ENCODE measurements around the gene INSRR.

INSRR gene

DNA sequence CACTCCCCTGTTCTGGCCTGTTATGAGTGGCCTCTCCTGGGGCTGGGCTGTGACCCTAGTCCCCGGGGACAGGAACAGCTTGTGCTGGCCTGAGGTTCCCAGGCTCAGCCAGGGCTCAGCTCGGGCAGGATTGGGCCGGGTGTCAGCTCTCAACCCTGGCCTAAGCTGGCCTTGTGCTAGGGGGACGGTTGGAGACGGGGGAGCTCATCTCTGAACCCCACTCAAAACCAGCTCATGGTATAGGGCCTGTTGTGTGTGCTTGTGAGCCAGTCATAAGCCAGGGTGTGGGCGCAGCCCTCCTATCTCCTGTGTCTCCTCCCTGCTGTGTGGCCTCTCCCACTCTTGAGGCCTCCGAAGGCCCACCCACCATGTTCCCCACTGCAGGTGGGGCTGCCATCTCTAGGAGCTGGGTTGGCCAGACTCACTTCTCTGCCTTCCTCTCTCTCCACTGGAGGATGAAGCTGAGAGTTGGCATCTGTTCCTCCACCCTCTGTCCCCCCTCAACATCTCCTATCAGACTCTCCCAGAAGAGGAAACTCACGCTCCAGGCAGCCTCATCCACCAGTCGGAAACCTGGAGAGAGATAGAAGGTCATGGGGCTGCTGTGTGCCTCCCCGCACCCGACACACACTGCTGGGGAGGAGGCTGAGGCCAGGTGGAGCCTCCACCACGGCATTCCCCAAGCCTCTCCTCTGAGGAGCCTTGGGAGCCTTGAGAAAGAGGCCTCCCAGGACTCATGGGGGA lies 36.0 kb upstream of the INSRR start:
- no peak for DNase-seq (ENCODE audit: extremely low read depth in 1 of 2, low read depth in 1 of 2)

DNA sequence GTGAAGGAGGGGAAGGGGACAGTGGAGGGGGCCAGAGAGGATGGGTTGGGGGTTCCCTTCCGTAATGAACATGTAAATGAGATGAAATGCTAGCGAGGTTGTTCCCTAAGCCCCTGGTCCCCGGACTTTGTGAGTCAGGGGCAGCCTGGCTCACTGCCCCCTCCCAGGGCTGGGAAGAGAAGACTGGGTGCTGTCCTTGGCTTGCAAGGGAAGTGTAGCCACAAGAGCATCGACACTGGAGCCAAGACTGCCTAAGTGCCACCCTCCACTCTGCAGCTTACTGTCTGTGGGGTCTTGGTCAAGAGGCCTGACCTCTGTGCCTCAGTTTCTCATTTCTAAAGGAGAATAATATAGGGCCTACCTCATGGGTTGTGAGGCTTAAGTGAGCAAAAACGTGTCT lies 35.1 kb upstream of the INSRR start:
- no peak for DNase-seq (ENCODE audit: extremely low read depth in 1 of 2, low read depth in 1 of 2)

DNA sequence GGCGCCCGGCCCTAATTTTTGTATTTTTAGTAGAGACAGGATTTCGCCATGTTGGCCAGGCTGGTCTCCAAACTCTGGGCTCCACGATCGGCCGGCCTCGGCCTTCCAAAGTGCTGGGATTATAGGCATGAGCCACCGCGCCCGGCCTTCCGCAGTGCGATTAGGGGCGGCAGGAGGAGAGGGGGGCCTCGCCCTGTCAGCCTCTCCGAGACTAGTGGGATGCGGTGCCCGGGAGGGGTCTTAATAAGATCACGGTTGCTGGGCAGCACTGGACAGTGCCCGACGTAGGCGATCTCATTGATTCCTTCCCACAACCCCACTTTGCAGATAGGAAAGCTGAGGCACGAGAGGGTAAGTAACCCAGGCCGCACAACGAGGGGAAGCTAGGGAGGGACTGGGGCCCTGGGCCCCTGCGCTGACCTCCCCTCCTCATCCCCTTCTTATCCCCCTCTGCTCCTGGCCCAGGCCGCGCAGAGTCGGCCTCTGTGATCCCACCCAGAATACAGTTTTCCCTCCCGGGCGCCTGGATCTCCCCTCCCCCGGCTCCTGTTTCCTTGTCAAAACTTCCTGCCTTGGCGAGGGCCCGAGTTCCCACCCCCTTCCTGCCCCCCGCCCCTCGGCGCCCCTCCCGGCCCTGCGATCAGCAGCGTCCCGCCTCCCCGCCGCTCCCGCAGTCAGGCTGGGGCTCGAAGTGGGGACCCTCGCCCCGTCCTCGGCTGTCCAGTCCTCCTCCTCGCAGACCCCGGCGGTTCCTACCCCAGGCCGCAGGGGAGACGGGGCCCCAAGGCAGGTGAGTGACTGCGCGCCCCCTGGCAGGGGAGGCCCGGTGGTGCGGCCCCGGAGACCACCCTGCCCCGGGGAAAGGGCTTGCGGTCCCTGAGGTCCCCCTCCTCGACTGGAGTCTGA lies 34.4 kb upstream of the INSRR start, which contains the start of gene PEAR1:
PEAR1 (plus strand) TSS at position 671 of the 906 bp plus-strand sequence. CDS start 10,209 bp downstream, outside the sequence.
- DNase-seq (ENCODE audit: extremely low read depth in 1 of 2, low read depth in 1 of 2): no peak

DNA sequence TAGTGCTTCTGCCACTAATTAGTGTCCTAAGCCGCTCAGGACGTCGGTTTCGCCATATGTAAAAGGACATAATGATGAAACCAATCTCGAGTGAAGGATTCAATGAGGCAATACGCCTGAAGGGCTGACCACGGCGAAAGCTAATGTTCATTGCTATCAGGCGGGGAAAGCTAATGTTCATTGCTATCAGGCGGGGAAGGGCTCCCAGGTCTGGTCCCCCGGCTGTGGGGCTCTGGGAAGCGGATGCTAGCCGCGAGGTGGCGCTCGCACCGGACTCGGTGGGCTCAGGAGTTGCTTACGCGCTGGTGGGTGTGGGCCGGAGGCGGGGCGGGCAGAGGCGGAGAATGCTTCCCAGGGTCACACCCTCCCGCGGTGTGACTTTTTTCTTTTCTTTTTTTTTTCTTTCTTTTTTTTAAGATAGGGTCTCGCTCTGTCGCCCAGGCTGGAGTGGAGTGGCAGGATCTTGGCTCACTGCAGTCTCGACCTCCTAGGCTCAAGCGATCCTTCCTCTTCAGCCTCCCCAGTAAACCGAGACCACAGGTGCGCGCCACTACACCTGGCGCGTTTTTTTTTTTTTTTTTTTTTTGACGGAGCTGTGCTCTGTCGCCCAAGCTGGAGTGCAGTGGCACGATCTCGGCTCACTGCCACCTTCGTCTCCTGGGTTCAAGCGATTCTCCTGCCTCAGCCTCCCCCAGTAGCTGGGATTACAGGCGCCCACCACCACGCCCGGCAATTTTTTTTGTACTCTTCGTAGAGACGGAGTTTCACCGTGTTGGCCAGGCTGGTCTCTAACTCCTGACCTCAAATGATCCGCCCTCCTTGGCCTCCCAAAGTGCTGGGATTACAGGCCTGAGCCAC lies 33.5 kb upstream of the INSRR start:
- peak; percentile 68 to 80 for DNase-seq (ENCODE audit: extremely low read depth in 1 of 2, low read depth in 1 of 2)

DNA sequence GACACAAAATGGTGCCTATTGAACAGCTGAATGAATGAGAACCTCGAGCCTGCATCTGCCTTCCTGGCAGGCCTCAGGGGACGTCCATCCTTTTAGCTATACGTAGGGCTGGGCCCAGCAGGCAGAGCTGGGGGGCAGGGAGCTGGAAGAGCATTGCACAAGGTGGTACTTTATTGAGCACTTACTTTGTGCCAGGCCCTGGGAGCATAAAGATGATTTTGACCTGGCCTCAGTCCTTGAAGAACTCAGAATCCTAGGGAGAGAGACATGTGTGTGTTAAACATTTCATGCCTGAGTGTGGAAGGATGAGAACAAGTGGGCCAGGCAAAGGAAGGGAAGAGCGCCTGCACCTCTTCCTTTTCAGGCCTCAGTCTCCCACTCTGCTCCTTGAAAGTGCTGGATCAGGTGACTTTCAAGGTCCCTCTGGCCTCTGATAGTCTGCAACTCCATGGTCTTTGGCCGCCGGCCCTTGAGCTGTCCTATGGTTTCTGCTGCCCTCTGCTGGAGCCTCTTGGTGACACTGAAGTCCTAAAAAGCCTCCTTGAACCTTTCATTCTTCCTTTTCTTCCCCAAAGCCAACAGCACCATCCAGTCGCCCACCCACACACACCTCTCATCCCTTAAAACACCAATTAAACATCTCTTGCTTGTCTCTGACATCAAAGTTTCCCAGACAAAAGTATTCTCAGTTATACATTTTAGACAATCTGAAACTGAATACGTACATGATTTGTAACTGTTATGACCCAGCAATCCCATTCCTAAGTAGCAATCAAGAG lies 31.1 kb upstream of the INSRR start:
- peak; percentile 19 to 39 for DNase-seq (ENCODE audit: extremely low read depth in 1 of 2, low read depth in 1 of 2)

DNA sequence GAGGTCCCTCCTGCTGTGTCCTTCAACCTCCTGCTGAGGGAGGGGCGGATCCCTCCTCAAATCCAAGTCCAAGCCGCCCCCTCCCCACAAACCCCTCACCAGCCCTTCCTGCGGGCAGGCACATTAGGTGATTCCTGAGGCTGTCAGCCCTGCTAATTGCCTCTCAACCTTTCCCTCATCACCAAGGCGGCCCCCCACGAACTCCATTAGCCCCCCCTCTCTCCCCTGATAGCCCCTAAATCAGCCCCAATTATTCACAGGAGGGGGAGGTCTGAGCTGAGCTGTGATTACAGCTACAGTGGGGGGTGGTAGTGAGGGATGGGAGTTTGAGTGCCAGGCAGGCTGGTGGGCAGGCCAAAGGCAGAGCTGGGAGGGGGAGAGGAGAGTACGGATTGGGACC lies 28.8 kb upstream of the INSRR start:
- DNase-seq (ENCODE audit: extremely low read depth in 1 of 2, low read depth in 1 of 2): no peak

DNA sequence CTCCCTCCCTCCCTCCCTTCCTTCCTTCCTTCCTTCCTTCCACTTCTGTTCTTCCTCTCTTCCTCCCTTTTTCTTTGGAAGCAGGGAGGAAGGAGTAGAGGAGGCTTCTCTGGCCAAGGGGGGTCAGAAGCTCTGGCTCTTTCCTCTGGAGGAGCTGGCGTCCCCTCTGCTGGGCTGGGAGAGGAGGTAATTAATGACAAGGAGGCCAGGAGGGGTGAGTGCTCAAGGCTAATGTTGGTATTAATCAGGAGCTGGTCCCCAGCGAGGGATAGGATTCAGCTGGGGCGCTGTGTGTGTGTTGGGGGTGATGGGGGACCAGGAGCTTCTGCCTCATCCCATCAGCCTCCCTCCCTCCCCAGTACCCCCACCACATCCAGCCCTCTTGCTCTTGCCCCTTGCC lies 28.4 kb upstream of the INSRR start:
- no peak for DNase-seq (ENCODE audit: extremely low read depth in 1 of 2, low read depth in 1 of 2)

DNA sequence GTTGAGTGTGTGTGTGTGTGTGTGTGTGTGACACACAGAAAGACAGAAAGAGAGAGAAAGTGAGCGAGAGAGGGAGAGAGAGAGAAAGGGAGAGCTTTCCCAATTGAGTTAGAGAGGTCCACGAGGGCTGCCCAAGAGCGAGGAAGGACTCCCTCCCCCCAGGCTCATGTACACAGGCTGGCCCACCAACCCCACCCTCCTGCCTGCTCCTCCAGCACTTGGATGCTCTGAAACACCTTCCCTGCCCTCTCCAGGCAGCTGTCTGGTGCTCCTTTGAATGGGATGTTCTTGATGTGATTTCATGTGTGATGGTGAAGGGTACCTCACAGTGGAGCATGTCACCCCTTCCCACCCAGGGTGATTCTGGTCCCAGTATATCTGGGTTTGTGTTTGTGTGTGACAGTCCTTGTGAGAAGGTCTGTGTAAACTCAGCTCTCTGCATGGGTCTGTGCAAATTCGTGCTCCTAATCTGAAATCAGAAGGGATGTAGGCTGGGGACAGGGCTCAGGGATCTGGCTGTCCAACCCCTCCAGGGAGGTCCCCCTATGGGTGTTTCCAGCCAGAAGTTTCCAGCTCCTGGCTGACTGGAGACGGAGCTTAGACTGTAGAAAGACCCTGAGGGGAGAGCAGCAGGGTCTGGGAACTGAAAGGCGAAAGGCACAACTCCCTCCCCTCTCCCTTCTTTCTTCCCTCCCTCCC lies 27.8 kb upstream of the INSRR start:
- DNase-seq (ENCODE audit: extremely low read depth in 1 of 2, low read depth in 1 of 2): no peak

DNA sequence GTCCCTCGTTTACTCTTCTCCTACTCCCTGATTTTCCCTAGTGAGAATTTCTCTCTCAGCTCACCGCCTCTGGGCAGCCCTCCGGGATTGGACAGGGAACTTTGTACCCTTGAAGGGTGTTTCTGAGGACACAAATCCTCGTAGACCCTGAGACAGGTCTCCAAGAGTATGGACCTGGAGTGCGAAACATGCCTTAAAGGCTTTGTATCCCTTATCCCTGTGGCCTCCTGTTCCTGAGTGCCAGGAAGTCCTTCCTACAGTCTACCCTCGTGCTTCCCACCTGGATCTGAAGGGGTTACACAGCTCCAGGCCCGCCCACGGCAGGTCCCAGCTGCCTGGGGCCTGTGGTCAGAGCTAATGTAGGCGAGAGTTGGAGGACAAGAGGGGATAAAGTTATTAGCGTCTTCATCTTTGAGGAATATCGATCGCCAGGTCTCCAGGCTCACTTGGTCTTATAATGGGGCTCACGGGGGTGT lies 27.0 kb upstream of the INSRR start:
- DNase-seq (ENCODE audit: extremely low read depth in 1 of 2, low read depth in 1 of 2): no peak

DNA sequence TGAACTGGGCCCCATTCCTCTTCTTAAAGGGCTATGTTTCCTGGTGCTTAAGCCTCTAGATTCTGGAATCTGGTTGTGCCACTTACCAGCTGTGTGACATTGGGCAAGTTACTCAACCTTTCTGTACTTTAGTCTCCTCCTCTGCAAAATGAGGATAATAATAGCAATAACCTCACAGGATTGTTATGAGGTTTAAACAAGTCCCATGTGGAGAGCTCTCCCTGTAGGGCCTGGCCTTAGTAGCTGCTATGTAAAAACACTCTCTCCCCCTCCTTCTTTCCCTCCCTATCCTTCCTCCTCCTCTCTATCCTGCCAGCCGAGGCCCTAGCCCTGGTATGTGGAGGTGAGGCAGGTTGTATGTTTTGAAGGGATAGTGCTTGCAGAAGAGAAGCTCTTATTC lies 26.4 kb upstream of the INSRR start:
- DNase-seq (ENCODE audit: extremely low read depth in 1 of 2, low read depth in 1 of 2): no peak

DNA sequence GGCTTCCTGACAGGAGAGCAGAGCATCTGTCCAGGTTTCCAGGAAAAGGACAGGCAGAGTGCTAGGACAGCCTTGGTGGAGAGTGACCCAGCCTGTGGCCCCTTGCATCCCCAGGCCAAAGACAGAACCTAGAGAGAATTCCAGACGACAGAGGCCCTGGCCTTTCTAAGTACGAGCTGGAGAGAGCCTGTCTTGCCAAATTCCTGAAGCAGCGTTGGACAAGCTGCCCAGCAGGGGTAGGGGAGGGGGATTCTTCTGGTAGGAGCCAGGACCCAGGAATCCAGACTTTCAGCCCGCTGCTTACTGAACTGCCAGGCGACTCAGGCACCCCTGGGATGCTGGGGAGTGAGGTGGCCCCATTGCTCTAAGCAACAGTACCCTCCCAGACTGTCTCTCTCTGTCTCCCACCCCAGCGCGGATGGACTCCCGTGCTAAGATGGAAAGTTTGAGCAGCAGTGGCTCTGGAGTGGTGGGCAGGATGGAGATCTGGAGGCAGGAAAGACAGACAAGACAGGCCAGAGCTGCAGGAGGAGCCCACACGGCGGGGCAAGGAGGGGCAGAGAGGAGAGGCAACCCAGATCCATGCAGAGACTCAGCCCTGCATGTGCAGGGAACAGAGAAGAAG lies 25.8 kb upstream of the INSRR start:
- no peak for DNase-seq (ENCODE audit: extremely low read depth in 1 of 2, low read depth in 1 of 2)

DNA sequence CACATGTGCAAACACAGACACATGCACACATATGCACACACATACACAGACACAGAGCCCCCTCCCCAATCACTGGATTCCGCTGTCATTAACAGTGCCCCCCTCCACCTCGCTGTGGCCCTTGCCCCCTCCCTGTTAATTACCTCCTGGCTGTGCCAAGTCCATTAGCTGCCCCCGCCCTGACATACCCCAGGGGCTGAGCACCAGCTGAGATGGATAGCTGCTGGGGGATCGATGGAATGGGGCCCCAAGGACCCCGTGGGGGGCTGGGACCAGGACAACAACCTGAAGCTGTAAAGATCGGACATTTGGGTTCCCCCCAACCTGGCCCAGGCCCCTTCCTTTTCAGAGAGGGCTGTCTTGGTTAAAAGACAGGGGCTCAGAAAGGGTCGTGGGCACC lies 25.0 kb upstream of the INSRR start:
- DNase-seq (ENCODE audit: extremely low read depth in 1 of 2, low read depth in 1 of 2): no peak

DNA sequence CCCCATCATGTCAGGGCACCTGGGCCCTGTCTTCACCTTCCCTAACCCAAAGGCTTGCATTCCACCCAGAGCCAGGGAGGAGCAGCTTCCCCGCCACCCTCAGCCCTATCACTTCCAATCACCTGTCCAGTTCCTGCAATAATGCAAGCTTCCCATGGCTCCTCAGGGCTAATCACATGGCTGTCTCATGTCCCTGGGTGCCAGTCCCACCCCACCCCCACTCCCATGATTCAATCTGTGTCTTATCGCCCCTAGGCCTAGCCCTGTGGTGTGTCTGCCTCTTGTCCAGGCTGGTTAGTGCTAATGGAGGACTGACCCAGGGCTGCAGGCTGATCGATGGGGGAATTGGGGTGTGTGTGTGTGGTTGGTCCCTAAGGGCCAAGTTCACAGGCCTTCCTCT lies 23.6 kb upstream of the INSRR start:
- no peak for DNase-seq (ENCODE audit: extremely low read depth in 1 of 2, low read depth in 1 of 2)

DNA sequence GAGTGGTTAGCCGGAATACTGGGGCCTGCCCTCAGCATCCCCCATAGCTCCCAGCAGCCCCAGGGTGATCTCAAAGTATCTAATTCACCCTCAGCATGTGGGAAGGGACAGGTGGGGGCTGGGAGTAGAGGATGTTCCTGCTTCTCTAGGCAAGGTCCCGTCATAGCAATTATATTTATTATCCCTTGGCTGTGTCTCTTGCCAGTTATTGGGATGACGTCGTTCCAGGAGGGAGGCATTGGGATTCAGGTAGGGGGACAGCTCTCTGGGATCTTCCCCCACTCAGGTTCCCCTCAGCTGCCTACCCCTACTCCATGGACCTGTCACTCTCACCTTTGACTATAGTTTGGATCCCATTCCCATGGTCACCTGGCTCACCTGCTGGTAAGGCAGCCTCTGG lies 22.7 kb upstream of the INSRR start:
- no peak for DNase-seq (ENCODE audit: extremely low read depth in 1 of 2, low read depth in 1 of 2)

DNA sequence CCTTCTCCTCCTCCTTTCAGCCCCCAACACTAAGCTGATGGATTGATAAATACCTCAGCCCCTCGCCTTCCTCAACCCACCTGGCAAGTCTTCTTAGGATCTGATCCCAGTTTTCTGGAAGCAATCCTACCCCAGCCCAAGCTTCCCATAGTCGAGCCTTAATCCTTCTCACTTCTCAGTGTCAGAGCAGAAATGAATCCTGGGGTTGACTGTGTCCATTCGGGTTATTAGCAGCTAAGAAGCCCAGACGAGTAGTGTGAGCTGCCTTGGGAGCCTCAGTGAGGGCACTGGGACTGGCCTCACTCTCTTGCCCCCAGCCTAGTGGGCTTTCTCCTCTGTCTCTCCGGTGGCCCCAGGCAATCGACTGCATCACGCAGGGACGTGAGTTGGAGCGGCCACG lies 22.2 kb upstream of the INSRR start:
- no peak for DNase-seq (ENCODE audit: extremely low read depth in 1 of 2, low read depth in 1 of 2)

DNA sequence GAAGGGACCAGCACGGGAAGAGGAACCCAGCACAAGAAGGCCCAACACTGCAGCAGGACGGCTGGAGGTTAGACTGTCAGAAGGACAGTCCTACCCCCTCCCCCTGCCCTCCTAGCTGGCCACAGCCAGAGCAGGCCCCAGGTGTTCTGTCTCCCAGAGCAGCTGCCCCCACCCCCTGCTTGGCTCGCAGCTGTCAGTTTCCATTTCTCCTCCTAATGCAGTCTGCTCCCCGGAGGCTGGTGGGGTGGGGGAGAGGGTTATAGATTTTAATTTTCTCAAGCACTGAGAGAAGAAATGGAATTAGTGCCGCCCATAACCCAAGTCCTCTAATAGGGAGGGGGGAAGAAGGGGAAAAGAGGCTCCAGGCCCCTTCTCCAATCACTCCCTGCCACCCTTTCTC lies 21.6 kb upstream of the INSRR start:
- no peak for DNase-seq (ENCODE audit: extremely low read depth in 1 of 2, low read depth in 1 of 2)

DNA sequence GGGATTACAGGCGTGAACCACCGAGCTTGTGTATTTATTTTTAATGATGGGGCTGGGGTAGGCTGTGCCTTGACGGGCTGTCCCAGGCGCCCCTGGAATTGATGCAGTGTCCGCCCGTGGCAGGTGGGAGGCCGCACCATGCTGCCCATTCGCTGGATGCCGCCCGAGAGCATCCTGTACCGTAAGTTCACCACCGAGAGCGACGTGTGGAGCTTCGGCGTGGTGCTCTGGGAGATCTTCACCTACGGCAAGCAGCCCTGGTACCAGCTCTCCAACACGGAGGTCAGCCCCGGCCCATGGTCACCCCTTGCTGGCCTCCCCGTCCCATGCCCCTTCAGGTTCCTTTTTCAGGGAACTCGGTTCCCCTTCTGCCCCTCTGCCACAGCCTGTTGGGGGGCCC lies 21.0 kb upstream of the INSRR start:
- DNase-seq (ENCODE audit: extremely low read depth in 1 of 2, low read depth in 1 of 2): no peak

DNA sequence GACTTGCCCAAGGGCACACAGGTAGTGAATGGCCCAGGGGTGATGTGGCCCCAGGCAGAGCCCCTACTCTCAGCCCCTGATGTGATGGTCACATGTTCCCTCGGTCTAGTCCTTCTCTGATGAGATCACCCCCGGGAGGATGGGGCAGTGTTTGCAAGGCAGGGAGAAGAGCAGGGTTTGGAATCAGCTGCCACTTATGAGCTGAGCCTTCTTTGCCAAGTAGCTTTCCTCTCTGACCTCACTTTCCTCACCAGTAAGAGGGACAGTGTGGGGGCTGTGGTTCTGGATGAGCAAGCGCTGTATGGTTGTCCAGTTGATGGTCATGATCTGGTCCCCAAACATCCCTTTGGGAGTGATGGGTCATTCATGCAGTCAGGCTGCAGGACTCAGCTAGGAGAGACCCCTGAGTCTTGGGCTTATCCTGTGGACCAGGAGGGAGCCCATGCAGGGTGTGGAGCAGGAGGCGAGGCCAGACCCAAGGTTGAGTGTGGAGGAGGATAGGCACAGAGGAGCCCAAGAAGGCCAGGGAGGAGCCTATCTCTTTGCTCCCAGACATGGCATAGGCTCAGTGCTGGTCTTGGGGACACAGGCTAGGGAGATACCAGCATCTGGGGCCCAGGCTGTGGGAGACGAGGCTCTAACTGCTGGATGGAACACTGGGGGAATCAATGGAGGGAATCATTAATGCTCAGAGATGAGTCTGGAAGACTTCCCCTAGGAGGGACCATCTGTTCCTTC lies 18.7 kb upstream of the INSRR start:
- DNase-seq (ENCODE audit: extremely low read depth in 1 of 2, low read depth in 1 of 2): no peak

DNA sequence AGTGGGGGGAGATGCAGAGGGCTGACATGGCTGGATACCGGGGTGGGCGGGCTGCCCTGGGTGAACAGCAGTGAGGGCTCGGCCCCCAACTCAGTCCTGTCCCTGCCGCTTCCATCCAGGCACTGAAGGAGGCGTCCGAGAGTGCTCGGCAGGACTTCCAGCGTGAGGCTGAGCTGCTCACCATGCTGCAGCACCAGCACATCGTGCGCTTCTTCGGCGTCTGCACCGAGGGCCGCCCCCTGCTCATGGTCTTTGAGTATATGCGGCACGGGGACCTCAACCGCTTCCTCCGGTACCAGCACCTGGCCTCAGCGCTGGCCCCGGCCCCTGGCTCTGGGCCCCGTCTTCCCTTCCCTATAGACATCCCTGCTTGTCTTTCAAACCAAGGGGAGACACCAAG lies 17.4 kb upstream of the INSRR start:
- no peak for DNase-seq (ENCODE audit: extremely low read depth in 1 of 2, low read depth in 1 of 2)
